Fibroblast of mammary gland (primary cell): ENCODE measurements around the gene TTYH3.
A peak's percentile ranks its signal among the peaks of the same experiment; 100 is the strongest.

Source experiments
- DNase-seq: peaks from one replicate; pipeline ENCODE4 v3.0.0-alpha.2; 2010; ENCODE audit warnings: low read depth
- H3K4me3 ChIP-seq: 2 replicates; pipeline ENCODE4 v1.5.1; 2011; ENCODE audit warnings: low read depth, mild to moderate bottlenecking, low read length, moderate library complexity; ENCODE audit not compliant: control insufficient read depth
- CTCF ChIP-seq: conservative IDR thresholded peaks from 2 replicates; pipeline ENCODE4 v1.5.1; 2011; ENCODE audit warnings: low read depth, low read length, inconsistent platforms; ENCODE audit not compliant: control insufficient read depth, insufficient read depth

Gene TTYH3

GRCh38 chr7:2705371-2706096 is 73.7 kb downstream of the TTYH3 start:
- TF ChIP-seq CTCF, result no peak
- no peak overlapping the region for H3K4me3 ChIP-seq
- no peak for DNase-seq

- no peak overlapping the region for H3K4me3 ChIP-seq
- TF ChIP-seq CTCF, result no peak
- no peak for DNase-seq
Observed at GRCh38 chr7:2706685-2707126, 74.9 kb downstream of the TTYH3 start.

GRCh38 chr7:2707481-2707880 is 75.7 kb downstream of the TTYH3 start:
- TF ChIP-seq CTCF, result no peak
- no peak overlapping the region for H3K4me3 ChIP-seq
- no peak for DNase-seq

- no peak for TF ChIP-seq CTCF
- DNase-seq, result no peak
- H3K4me3 ChIP-seq, result no peak overlapping the region
Observed at GRCh38 chr7:2708041-2708440, 76.3 kb downstream of the TTYH3 start.

- no peak for DNase-seq
- H3K4me3 ChIP-seq, result no peak overlapping the region
- no peak for TF ChIP-seq CTCF
Observed at GRCh38 chr7:2708547-2709310, 76.9 kb downstream of the TTYH3 start.

- peak; percentile 74 for TF ChIP-seq CTCF
- peak overlapping the region; percentile 7 for H3K4me3 ChIP-seq
- peak; percentile 42 for DNase-seq
Observed at GRCh38 chr7:2709553-2710285, 77.9 kb downstream of the TTYH3 start.
